ENCODE measurements around the gene MPP3. TPM values are rescaled to one million over a fixed set of nuclear protein-coding genes. Genes with fewer than 3 reads are reported as not detected.

The MPP3 gene
- total and polyA plus RNA-seq, 9 donors, result 2.7 to 17.2 (median 3.1) TPM

- no peaks in the 10 kb centered on the region for H3K4me1 ChIP-seq (ENCODE audit: insufficient read depth)
- H3K4me3 ChIP-seq, result no peak overlapping the region
- H3K9me3 ChIP-seq, result no peaks in the 10 kb centered on the region
- WGBS, 3 donors, result 86 to 91% (median 90%) methylated on average over 14 of the region's 14 CpGs
- no peaks in the 10 kb centered on the region for H3K36me3 ChIP-seq
- TF ChIP-seq POLR2A (IDR thresholded peaks at IDR 0.05) (no peak), EP300 (IDR thresholded peaks at IDR 0.05) (no peak), CTCF (IDR thresholded peaks at IDR 0.05) (no peak)
- no peaks in the 10 kb centered on the region for H3K27me3 ChIP-seq
- intact Hi-C loops (cut with DNase I), result no loop called here
- no peak for DNase-seq
- no peak overlapping the region for H3K27ac ChIP-seq
Observed at GRCh38 chr17:43790311-43790940, 42.5 kb downstream of the MPP3 start.

GRCh38 chr17:43789482-43789881 is 43.5 kb downstream of the MPP3 start:
- H3K27ac ChIP-seq, result no peak overlapping the region
- intact Hi-C loops (cut with DNase I), result no loop called here
- 81 to 93% (median 86%) methylated on average over 1 of the region's 1 CpG for WGBS, 3 donors

GRCh38 chr17:43788540-43788939 is 44.4 kb downstream of the MPP3 start:
- DNase-seq, result no peak
- no peak overlapping the region for H3K27ac ChIP-seq
- intact Hi-C loops (cut with DNase I), result no loop called here
- TF ChIP-seq EP300 (IDR thresholded peaks at IDR 0.05), result no peak
- no peak for TF ChIP-seq CTCF (IDR thresholded peaks at IDR 0.05)
- no peaks in the 10 kb centered on the region for H3K9me3 ChIP-seq
- no peaks in the 10 kb centered on the region for H3K27me3 ChIP-seq
- WGBS, 3 donors, result 82 to 87% (median 86%) methylated on average over 5 of the region's 5 CpGs
- no peak overlapping the region for H3K4me3 ChIP-seq
- H3K36me3 ChIP-seq, result no peaks in the 10 kb centered on the region
- no peaks in the 10 kb centered on the region for H3K4me1 ChIP-seq (ENCODE audit: insufficient read depth)

More at GRCh38 chr17:43789482-43789881, 43.5 kb downstream of the MPP3 start:
- Histone ChIP-seq H3K36me3 (no peaks in the 10 kb centered on the region), H3K4me1 (ENCODE audit: insufficient read depth) (no peaks in the 10 kb centered on the region), H3K9me3 (no peaks in the 10 kb centered on the region), H3K27me3 (no peaks in the 10 kb centered on the region), H3K4me3 (no peak overlapping the region)
- TF ChIP-seq POLR2A (IDR thresholded peaks at IDR 0.05) (no peak), EP300 (IDR thresholded peaks at IDR 0.05) (no peak), CTCF (IDR thresholded peaks at IDR 0.05) (no peak)
- DNase-seq, result no peak

- no peak for DNase-seq
- no peak for TF ChIP-seq CTCF (IDR thresholded peaks at IDR 0.05)
- no peak for TF ChIP-seq EP300 (IDR thresholded peaks at IDR 0.05)
- TF ChIP-seq POLR2A (IDR thresholded peaks at IDR 0.05), result no peak
- no peaks in the 10 kb centered on the region for H3K9me3 ChIP-seq
- H3K4me1 ChIP-seq (ENCODE audit: insufficient read depth), result no peaks in the 10 kb centered on the region
- no peak overlapping the region for H3K4me3 ChIP-seq
- no peak overlapping the region for H3K27ac ChIP-seq
- 50 to 63% (median 58%) methylated on average over 2 of the region's 2 CpGs for WGBS, 3 donors
- intact Hi-C loops (cut with DNase I), result no loop called here
- H3K36me3 ChIP-seq, result no peaks in the 10 kb centered on the region
- no peaks in the 10 kb centered on the region for H3K27me3 ChIP-seq
Observed at GRCh38 chr17:43787728-43788127, 45.2 kb downstream of the MPP3 start.

Data from ovary (tissue), 9 donors.